NCI-H2081 (cell line): ENCODE data around the gene ACBD5.

Experiments
- DNase-seq, 2 experiments: peaks; one replicate each; lab custom pipeline; 2025; lab: John Stamatoyannopoulos, UW

The ACBD5 gene

DNA sequence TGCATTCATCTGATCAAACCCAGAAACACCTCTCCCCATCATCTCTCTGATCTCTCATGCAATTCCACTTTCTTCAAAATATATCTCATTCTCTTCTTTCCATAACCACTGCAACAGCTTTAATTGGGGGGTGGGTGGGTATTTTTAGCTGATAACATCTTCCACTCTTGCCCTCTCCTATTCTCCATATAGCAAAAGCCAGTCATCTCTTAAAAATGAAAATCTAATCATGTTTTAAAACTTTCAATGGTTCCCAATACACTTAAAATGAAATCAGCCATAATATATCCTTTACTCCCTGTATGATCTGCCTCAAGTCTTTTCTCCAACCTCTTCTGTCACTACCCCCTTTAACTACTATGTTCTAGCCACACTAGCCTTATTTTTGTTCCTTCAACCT is 87.9 kb downstream of the ACBD5 start:
- DNase-seq = no peak

DNA sequence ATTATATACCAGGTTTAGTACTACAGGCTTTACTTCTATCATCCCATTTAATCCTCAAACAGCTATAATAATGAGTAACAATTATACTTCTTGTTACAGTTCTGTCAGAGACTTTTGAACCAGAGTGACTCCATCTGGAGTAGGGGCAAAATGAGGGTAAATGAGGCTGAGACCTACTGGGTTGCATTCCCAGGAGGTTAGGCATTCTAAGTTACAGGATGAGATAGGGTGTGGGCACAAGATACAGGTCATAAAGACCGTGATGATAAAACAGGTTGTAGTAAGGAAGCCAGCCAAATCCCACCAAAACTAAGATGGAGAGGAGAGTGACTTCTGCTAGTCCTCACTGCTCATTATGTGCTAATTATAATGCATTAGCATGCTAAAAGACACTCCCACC is 90.3 kb downstream of the ACBD5 start:
- no peak for DNase-seq

DNA sequence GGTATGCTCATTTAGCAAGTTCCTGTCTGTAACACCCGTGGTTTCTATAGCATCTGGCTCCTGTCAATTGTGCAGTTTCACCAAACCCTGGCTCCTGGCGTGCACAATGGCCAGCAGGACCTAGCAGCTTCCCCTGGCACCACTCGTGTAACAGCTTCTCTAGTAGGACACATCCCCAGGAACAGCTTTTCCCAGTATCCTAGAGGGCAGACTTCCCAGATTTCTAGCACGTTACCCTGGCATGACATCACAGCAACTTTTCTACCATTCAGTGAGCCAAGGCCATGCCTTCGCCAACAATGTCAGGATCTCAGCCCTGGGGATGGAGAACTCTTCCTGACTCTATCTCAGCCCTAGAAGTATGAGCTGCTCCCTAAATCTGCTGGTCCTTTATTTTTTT is 92.9 kb downstream of the ACBD5 start:
- no peak for DNase-seq

DNA sequence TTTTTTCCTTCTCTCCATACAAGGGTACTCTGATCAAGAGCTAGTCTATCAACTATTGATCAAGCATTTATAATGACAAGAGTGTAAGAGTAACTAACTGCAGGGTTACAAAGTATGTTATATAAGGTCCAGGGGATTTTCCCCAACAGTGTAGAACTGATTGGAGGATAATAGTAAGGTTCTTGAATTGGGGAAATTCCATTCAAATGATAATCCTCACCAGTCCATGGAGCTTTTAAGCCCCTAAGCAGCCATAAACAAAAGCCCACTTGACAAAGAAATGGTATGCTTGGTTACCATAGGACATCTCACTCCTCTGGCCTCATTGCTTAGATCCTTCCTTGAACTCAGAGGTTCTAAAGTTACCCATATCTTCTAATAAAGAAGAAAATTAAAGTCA is 94.7 kb downstream of the ACBD5 start:
- DNase-seq = no peak
